Measurements from ENCODE around the gene CCDC136.

CCDC136 gene

GRCh38 chr7:128871050-128871449, 79.3 kb downstream of the CCDC136 start:
- TF ChIP-seq, protein P1, sequence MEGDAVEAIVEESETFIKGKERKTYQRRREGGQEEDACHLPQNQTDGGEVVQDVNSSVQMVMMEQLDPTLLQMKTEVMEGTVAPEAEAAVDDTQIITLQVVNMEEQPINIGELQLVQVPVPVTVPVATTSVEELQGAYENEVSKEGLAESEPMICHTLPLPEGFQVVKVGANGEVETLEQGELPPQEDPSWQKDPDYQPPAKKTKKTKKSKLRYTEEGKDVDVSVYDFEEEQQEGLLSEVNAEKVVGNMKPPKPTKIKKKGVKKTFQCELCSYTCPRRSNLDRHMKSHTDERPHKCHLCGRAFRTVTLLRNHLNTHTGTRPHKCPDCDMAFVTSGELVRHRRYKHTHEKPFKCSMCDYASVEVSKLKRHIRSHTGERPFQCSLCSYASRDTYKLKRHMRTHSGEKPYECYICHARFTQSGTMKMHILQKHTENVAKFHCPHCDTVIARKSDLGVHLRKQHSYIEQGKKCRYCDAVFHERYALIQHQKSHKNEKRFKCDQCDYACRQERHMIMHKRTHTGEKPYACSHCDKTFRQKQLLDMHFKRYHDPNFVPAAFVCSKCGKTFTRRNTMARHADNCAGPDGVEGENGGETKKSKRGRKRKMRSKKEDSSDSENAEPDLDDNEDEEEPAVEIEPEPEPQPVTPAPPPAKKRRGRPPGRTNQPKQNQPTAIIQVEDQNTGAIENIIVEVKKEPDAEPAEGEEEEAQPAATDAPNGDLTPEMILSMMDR (IDR thresholded peaks at IDR 0.05; ENCODE audit: insufficient read depth, missing control alignments) = no peak
- no peak for DNase-seq (ENCODE audit: insufficient read length, low spot score)
- no peak for FAIRE-seq

Measured in D721Med (cell line).